GM21526 (cell line): ENCODE measurements around the gene THTPA.
"Not testable (repeated sequence)": the region's sequence is repeated elsewhere in the genome, so short reads cannot be mapped to it uniquely, and the experiment has no call there.

Experiments
- ATAC-seq: cut with Tn5 transposase; IDR thresholded peaks from one replicate; pipeline ENCODE4 v1.9.1; 2021; ENCODE audit warnings: moderate library complexity; ENCODE audit not compliant: unreplicated experiment, low FRiP score

The THTPA gene

DNA sequence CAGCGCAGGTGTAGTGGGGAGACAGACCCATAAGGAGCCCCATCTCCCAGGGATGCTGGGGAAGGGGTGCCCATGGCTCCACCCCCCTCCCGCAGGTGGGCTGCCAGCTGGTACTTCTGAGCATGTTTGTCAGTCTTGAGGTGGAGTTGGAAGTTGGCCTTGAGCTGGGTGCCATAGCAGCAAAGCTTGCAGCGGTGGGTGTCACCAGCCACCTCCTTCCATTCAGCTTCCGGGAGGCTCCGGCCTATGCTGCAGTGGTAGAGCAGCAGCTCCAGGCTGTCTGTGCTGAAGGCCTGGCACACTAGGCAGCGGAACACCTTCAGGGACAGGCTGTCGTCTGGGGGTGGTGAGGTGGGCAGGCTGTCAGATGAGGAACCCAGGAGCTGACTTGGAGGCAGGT lies 23.4 kb upstream of the THTPA start:
- ATAC-seq, result no peak

DNA sequence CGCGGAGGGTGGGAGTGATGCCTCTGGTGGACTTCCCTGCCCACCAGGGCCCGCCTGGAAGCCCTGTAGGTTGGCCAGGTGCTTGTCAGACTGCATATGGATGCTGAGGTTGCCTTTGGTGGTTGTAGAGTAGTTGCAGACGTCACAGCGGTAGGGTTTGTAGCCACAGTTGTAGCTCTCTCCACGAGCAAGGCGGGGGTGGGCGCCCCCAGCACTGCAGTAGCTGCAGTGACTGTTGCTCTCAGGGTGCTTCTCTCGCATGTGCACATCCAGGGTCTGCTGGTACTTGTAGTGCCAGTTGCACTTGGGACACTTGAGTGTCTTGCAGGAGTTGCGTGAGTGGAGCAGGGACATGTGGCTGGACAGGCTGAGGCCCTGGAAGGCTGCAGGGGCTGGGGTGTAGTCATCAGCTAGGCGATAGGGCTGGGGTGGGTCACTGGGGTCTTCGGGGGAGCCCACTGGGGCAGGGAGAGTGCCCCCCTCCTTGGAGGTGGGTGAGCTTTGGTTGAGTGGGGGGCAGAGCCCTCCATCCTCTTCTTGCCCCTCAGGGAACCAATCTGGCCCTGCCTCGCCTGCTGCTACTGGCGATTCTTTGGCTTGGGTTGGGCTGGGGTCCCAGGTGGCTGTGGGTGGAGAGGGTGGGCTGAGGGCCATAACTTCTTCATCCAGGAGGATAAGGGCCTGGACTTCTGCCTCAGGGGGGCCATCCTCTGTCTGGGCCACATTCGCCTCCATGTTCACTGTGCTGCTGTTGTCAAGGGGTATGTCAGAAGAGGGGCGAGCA lies 22.2 kb upstream of the THTPA start:
- ATAC-seq, result no peak

DNA sequence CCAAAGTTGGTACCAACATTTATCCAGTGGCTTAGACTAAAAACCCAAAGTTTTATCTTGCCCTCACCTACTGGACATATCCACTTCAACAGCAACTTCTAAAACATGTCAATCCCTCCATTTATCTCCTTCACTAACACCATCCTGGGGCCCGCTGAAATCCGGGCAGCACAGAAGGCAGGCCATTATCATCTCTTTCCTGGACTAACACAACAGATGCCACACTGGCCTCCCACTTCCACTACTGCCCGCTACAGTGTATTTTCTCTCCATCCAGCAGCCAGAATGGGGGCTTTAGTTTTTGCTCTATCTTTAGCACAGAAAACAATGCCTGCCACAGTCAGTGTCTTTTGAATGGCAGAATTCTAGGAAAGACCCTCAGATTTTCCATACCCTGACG lies 20.1 kb upstream of the THTPA start:
- no peak for ATAC-seq

DNA sequence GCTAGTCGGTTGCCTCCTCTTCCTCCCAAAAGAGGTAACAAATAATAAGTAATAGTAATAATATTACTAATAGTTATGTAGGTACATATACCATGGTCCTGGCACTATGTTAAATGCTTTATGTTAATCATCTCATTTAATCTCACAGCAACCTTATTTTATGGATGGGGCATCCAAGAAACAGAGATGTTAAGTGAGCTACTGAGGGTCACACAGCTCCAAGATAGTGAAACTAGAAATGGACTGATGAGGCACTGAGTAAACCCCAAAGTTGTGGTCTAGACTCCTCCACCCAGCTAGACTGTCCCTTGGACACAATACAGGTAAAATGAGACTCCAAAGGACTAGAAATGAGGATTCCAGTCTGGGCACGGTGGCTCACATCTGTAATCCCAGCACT lies 19.6 kb upstream of the THTPA start:
- no peak for ATAC-seq

DNA sequence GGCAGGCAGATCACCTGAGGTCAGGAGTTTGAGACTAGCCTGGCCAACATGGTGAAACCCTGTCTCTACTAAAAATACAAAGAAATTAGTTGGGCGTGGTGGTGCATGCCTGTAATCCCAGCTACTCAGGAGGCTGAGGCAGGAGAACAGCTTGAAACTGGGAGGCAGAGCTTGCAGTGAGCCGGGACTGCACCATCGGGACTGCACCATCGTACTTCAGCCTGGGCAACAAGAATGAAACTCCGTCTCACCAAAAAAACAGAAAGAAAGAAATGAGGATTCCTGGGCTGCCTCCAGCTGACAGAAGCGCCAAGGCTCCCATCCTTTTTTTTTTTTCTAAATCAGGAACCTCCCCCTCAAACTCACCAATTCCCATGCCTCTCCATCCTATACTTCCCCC lies 19.2 kb upstream of the THTPA start:
- not testable (repeated sequence) for ATAC-seq

DNA sequence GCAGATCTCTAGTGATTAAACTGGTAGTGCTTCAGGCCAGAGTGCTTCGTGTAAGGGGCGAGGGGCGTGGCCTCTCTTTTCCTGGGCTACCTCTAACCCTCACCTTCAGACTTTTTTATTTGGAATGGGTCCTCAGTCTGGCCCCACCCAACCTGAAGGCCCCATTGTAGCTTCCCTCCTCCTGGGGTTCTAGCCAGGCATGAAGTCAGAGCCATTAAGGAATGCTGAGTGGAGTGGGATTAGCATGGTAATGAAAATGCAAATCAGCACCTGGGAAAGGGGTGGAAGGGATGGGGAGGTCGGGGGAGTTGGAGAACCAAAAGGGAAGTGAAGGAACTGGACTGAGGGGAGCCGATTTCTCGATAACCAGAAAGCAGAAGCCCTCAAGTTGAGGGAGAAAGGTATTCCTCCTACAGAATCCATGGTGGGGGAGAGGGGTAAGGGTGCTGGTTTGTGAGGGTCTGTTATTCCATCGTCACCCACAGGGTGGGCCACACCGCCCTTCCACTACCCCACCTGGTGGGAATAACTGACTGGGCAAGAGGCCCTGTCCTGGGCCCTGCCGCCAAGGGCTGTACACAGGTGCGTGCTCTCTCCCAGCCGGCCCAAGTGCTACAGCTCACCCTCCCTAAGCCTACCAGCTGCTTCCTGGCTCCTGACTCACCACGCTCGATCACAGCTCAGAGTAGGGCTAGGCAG lies 18.6 kb upstream of the THTPA start:
- no peak for ATAC-seq

DNA sequence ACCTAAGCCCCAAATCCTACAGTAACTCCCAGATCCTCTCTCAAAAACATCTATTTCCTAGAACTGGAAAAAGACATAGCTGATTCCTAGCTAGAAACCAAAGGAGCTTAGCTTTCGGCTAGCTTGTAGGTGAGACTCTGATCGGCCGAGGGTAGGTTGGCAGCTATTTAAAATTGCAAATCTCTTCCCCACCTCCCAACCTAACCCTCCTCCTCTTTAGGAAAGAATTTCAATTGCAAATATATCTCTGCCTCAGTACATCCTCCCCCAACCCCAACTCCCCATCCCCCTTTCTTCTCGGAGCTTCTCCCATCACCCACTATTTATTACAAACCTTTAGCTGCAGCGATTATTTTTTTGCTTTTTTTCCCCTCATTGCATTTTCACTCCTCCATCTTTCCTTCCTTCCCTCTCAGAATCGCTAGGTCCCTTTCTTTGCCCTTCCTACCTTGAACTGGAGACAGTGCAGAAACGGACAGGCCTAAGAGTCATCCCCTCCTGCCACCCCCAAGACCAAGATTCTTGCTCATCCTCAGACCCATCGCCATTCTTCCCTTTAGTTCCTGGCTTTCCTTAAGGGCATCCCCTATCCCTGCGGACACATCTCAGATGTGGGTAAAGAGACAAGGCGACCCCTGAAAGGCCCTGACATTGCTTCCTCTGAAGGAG lies 17.9 kb upstream of the THTPA start:
- no peak for ATAC-seq

DNA sequence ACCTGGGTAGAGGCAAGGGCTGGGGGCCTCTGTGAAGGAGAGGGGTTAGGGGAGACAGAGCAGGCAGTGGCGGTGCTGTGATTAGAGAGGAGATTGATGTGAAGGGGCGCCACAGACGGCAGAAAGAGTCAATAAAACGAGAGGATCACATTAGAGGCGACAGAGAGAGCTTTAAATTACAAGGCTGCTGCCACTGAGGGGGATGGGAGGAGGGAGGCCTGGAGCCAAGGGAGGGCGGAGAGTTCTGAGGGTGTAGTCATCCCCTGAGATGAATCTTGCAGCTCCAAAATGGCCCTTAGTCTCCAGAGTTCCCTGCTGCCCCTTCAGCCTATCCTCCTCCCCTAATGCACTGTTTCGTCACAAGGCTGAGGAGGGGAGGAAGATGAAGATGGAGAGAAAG lies 17.3 kb upstream of the THTPA start:
- ATAC-seq, result no peak

DNA sequence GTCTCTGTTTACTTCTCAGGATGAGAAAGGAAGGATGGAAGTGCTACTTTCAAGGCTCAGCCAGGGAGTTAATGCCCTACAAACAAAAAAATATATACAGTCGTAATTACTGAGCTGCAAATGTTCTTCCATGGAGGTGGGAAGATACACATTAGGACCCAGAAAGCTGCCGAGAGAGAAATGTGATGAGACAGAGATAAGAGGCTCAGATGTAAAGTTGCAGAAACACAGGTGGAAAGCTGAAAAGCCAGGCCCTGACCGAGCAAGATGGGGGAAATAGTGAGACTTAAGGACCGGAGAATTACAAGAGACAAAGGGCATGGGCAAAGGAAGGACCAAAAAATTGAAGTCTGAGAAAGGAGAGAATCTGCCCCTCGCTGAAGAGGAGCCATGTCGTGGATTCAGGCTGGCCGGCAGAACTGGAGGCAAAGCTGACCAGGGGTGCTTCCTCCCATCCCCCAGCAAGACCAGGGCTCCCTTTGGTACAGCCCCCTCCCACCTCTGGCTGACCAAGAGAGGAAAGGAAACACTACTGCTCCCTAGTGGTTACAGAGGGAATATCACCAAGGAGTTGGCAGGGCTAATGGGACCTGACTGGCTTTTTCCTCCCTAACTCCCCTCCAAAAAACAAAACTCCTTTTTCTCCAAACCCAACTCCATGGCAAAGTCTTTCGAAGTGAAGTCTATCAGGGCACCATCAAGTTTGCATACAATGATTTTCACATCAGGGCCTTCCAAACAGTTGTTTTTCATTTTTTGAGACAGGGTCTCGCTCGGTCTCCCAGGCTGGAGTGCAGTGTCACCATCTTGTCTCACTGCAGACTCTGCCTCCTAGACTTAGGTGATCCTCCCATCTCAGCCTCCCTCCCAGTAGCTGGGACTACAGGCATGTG lies 16.6 kb upstream of the THTPA start:
- ATAC-seq, result no peak

DNA sequence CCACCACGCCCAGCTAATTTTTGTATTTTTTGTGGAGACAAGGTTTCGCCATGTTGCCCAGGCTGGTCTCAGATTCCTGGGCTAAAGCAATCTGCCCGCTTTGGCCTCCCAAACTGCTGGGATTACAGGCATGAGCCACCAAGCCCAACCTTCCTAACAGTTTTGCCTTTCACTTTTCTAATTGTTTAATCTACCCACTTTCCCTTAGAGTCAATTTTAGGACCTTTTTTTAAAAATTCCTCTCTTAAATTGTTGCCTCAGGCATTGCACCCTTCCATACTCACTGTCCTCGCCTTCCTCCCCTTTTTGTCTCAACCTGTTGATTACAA lies 16.0 kb upstream of the THTPA start:
- ATAC-seq, result no peak

DNA sequence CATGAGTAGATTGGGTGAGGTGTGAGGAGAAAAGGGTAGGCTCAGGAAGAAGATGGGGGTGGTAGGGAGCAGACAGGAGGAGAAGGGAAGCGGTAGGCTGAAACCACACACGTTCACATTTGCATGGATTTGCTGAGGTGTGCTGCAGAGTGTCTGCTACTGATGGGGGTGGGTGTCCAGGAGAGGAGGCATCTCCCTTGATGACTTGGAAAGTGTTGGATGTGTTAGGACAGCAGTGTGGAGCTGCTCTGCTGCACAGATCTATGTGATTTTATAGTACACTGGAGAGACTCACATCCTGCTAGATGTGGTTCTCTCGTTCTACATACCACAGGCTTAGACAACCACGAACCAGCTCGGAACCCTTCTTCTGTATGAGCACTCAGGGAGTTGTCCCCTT lies 13.8 kb upstream of the THTPA start:
- ATAC-seq, result no peak

DNA sequence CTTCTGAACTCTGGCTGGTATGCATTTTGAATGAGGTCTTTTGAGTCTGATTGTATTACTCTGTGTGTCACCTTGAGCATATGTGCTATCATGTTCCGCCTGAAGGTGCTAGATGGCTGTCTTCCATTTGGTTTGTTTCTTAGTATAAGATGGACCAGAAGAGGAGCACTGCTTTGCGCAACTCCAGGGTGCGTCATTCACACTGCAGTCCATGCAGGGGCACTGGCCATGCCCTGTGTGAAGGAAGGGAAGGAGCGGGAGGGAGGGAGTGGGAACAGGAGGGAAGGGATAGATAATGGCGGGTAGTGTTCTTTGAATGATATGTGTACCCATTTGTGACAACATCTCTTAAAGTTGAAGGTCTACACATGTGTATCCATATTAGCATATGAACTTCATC lies 12.7 kb upstream of the THTPA start:
- no peak for ATAC-seq

DNA sequence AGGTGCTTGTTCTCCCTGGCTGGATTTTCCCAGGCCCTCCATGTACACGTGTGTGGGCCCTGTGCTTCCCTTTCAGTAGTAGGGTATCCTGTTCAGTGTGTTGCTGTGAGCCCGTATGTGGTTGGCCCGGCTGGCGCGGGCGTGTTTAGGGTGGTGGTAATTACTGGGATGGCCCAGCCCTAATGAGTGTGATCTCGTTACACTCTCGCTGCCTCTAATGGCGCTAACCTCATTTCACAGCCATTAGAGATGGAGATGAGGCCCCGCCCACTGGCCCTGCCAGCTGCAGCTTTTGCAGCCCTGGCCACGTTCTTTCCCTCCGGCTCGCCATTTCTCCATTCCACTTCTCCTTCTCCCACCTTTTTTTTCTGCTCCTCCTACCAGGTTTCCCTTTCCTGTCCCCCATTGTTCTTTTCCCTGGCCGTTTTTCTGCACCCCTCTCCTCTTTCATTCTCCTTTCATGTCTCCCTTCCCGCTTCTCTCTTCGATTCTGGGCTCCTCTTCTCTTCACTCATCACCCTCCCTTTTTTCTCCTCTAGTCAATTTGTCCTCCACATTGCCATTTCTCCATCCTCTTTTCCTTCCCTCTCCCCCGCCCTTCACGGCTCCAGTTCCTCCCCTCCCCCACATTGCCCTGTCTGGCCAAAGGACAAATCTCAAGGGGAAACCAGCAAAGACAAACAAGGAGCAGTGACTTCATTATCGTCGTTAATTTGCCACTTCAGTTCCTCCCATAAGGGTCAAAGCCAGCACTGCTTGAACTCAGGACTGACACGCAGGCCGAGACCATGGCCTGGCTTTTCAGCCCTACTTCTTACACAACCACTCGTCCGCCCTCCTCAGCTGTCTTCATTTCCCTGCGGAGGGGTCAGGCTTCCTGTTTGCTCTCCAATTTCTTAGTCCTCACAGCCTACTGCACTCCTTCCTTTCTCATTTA lies 11.3 kb upstream of the THTPA start:
- ATAC-seq, result no peak

DNA sequence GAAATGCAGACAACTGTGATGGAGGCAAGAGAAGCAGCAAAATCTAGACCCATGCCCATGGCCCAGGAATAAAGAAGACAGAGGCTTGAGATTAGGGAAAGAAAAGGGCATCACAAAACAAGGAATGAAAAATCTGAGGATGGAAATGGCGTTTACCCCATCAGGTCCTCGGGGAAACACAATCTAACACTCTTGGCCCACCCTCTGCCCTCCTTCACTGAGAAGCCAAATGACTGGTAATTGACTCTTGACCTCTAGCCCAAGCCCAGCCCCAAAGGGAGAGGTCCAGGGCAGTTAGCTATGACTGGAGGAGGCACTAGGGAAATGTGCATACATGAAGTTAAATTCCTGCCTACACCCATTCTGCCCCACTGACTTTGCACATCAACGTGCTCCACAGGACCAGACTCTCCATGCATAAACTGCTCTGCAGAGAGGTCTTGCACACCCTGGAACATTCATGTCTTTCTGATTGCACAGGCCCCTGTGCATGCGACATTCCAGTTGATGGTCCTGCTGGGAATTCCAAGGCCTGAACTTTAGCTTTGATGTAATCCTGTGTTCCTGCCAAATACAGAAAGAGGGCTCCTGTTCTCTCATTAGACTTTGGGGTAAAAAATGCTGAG lies 10.2 kb upstream of the THTPA start:
- ATAC-seq, result no peak

DNA sequence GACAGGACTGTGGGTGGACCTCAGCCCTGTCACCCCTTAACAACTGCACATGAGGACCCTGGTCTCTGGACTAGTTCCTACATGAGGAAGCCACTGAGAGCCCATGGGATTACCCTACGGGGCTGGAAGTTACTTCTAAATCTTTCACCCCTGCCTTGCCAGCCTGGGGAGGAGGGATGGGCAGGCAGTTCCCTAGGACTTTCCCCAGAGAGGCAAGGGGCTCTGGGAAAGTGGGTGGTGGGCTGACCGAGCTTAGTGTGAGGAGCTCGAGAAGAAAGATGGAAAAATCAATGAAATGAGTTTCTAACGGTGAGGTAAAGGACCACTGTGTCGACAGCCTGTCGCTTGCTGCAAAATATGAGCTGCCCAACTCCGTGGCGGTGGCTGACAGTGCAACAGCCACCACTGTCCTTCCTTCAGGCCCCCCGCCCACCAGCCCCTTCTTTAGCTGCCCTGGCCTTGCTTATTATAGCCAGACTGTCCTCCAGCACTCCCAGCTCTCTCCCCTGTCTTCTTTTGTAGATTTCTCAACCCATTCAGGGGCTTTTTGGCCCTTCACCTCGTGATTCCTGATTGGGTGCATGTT lies 9.5 kb upstream of the THTPA start:
- no peak for ATAC-seq

DNA sequence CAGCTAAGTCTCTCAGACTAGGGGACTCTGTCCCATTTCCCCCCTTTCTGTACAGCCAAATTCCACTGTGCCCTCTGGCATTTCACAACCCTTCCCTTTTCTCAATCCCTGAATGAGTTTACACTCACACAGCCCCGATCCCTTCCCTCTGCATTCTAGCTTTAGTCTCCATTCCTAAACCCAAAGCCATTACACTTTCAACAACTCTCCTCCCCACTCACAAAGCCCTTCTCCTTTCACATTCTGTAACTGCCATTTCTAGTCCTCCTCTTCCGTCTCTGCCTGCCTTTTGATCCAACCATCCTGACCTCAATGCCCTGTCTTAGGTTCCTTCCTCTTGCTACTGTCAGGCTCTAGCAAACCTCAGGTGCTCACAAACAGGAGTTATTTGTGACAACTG lies 8.1 kb upstream of the THTPA start:
- no peak for ATAC-seq

DNA sequence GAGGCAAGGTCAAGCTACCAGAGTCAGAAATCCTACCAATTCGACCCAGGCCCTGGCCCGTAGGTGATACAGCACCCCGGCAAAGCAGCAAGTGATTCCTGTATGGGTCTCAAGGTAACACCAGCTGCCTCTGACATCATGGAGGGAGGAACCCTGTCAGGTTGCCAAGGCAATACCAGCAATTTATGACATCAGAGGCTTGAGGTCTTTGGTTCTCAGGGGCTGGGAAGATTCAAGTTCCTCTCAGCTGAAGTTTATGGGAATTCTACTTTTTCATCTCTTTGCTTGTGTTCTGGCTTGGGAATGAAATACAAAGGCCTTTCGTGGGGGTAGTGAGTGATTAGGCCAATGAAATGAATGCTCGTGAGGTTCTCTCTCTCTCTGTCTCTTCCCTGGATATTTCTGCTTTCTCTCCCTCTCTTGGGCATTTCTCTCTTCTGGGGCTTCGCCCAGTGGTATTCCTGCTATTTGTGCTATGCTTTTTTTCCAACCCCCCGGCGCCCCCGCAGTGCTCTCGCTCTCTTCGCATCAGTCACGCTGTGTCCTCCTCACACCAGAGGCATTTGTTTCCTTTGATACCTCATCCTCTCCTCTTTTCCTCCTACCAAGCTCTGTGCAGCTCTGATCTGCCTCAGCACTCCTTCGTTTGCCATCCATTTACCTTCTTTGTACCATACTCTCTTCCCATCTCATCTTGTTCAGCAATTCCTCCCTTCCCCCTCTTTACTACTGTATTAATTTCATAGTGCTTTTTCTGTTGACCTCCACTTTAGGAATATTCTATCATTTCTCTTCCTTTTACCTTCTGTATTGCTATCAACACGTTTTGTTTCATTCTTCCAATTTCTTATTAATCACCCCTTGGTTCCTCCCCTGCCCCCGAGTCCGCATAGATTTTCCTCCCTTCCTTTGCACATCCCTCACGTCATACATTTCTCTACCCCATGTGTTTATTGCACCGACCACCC lies 7.4 kb upstream of the THTPA start:
- no peak for ATAC-seq
